Activated B cell treated with CpG ODN at 0.5 μM for 24 hours (primary cell): ENCODE results near the gene ZNF593OS. TPM values are rescaled to one million over a fixed set of nuclear protein-coding genes. Genes with fewer than 3 reads are reported as not detected.

Experiments used
- ATAC-seq: fragments of 200-7000 bp; cut with Tn5 transposase; one replicate; pipeline ENCODE4 v1.10.0; 2021; ENCODE audit warnings: low read depth, mild to moderate bottlenecking, moderate library complexity
- CTCF ChIA-PET: fragments of 350-600 bp; sonication (Branson Sonifier 250); formaldehyde crosslinking; loops from one replicate; lab custom pipeline; 2021; ENCODE audit warnings: antibody characterized with exemption; lab: Charles Lee
- POLR2A ChIA-PET: fragments of 350-600 bp; sonication (Branson Sonifier 250); formaldehyde crosslinking; loops from one replicate; lab custom pipeline; 2021; ENCODE audit warnings: antibody characterized with exemption; lab: Charles Lee
- DNase-seq: peaks from one replicate; pipeline ENCODE4 v3.0.0; 2022
- H3K27ac Mint-ChIP-seq: one replicate; pipeline ENCODE4 v1.8.0; 2020; ENCODE audit warnings: mixed read lengths
- H3K27me3 Mint-ChIP-seq: one replicate; pipeline ENCODE4 v1.8.0; 2021; ENCODE audit warnings: mixed read lengths
- H3K36me3 Mint-ChIP-seq: one replicate; pipeline ENCODE4 v1.8.0; 2021; ENCODE audit warnings: low read depth, mixed read lengths
- H3K4me1 Mint-ChIP-seq: one replicate; pipeline ENCODE4 v1.8.0; 2021; ENCODE audit warnings: mixed read lengths
- H3K4me3 Mint-ChIP-seq: one replicate; pipeline ENCODE4 v1.8.0; 2020; ENCODE audit warnings: mild to moderate bottlenecking, mixed read lengths
- H3K9me3 Mint-ChIP-seq: one replicate; pipeline ENCODE4 v1.8.0; 2020; ENCODE audit warnings: mixed read lengths
- CTCF ChIP-seq: fragments of 200-600 bp; IDR thresholded peaks from one replicate; pipeline ENCODE4 v1.8.0; 2022; ENCODE audit warnings: antibody characterized with exemption, mild to moderate bottlenecking
- intact Hi-C: fragments of 100-400 bp; cut with micrococcal nuclease; formaldehyde crosslinking; loops from one replicate; pipeline ENCODE4 v1.15.1; 2024
- total RNA-seq: library from RNA; stranded (reverse); gene quantifications from 2 replicates; pipeline ENCODE4 v1.2.3, GENCODE V29; 2022

ZNF593OS gene
- total RNA-seq, 1 donor from 2014 or later, result not detected

- peak overlapping the region; percentile 35 for H3K27ac Mint-ChIP-seq
- ChIA-PET CTCF (interaction anchor here (1.6 kb wide), 1 partner anchor 25 kb away, joined by 5 read pairs; no protein-coding TSS in a partner anchor), POLR2A (no interaction called here)
- H3K4me3 Mint-ChIP-seq, result no peak overlapping the region
- no peaks in the 10 kb centered on the region for H3K27me3 Mint-ChIP-seq
- intact Hi-C loops, result no loop called here
- no peaks in the 10 kb centered on the region for H3K9me3 Mint-ChIP-seq
- H3K36me3 Mint-ChIP-seq, result peaks cover 43% of the 10 kb centered on the region
- ATAC-seq (no peak), DNase-seq (no peak)
- no peak for TF ChIP-seq CTCF
- peaks cover 10% of the 10 kb centered on the region for H3K4me1 Mint-ChIP-seq
Measured at GRCh38 chr1:26119892-26120608, 51.6 kb downstream of the ZNF593OS start.

Other genes with a start within 250 kb of the ZNF593OS start
- 5.4 and 9.2 TPM in 2 replicates for gene PAFAH2, start 173.8 kb downstream of the ZNF593OS start, total RNA-seq
- gene EXTL1, start 150.1 kb downstream of the ZNF593OS start, total RNA-seq, result not detected in 2 replicates
- not detected in 2 replicates for gene SLC30A2, start 125.7 kb downstream of the ZNF593OS start, total RNA-seq
- not detected in 2 replicates for gene TRIM63, start 104.2 kb downstream of the ZNF593OS start, total RNA-seq
- gene PDIK1L, start 60.0 kb downstream of the ZNF593OS start, total RNA-seq, result 9.4 and 10.5 TPM in 2 replicates
- gene FAM110D, start 12.8 kb downstream of the ZNF593OS start, total RNA-seq, result not detected in 2 replicates
- not detected in 2 replicates for gene C1orf232, start 2.9 kb downstream of the ZNF593OS start, total RNA-seq
- 36.0 and 37.1 TPM in 2 replicates for gene ZNF593, start 1.9 kb downstream of the ZNF593OS start, total RNA-seq
- gene CNKSR1, start 5.7 kb upstream of the ZNF593OS start, total RNA-seq, result 2.7 and 4.8 TPM in 2 replicates
- not detected in 2 replicates for gene CATSPER4, start 18.8 kb upstream of the ZNF593OS start, total RNA-seq
- gene CEP85, start 62.4 kb upstream of the ZNF593OS start, total RNA-seq, result 13.8 and 16.4 TPM in 2 replicates
- gene SH3BGRL3, start 108.3 kb upstream of the ZNF593OS start, total RNA-seq, result 265 and 285 TPM in 2 replicates
- 35.5 and 36.9 TPM in 2 replicates for gene UBXN11, start 134.8 kb upstream of the ZNF593OS start, total RNA-seq
- 449 and 499 TPM in 2 replicates for gene CD52, start 146.1 kb upstream of the ZNF593OS start, total RNA-seq
- gene CRYBG2, start 182.3 kb upstream of the ZNF593OS start, total RNA-seq, result 0.27 and 0.86 TPM in 2 replicates
- gene ZNF683, start 200.9 kb upstream of the ZNF593OS start, total RNA-seq, result not detected in 2 replicates
- gene LIN28A, start 239.0 kb upstream of the ZNF593OS start, total RNA-seq, result not detected in 2 replicates